H1 (cell line): ENCODE data around the gene CDH8. TPM values are rescaled to one million over a fixed set of nuclear protein-coding genes. Genes with fewer than 3 reads are reported as not detected.

ENCODE experiments used
- CTCF ChIA-PET: fragments of 300-600 bp; sonication (Branson Sonifier 250); formaldehyde crosslinking; loops from one replicate; lab custom pipeline; 2021; ENCODE audit not compliant: partially characterized antibody; lab: Charles Lee
- POLR2A ChIA-PET: fragments of 300-600 bp; sonication (Branson Sonifier 250); formaldehyde crosslinking; loops from one replicate; lab custom pipeline; 2021; ENCODE audit warnings: inconsistent platforms; ENCODE audit not compliant: partially characterized antibody; lab: Charles Lee
- DNase-seq, 2 experiments: peaks; one replicate each; pipeline versions ENCODE4 v3.0.0 to v3.0.0-alpha.2; 2010 to 2022; ENCODE audit warnings: low spot score in 2 of 2, low read depth in 1 of 2, mixed read lengths in 1 of 2
- FAIRE-seq: peaks from 2 replicates; lab custom pipeline; 2011; peaks lifted over from hg19 to GRCh38; lab: Jason Lieb, UNC
- H2AFZ ChIP-seq: 2 replicates; pipeline ENCODE4 v1.8.1; 2012; ENCODE audit warnings: low read length, inconsistent platforms
- H2AK5ac ChIP-seq: 2 replicates; pipeline ENCODE4 v1.6.1; 2013; ENCODE audit warnings: low read depth, low read length
- H2BK120ac ChIP-seq: replicated peaks from 2 replicates; pipeline ENCODE3; 2013; ENCODE audit warnings: low read depth, low read length, inconsistent platforms
- H2BK12ac ChIP-seq: 2 replicates; pipeline ENCODE4 v1.6.1; 2013; ENCODE audit warnings: low read depth, low read length
- H2BK15ac ChIP-seq: 2 replicates; pipeline ENCODE4 v1.6.1; 2013; ENCODE audit warnings: low read length
- H2BK20ac ChIP-seq: 2 replicates; pipeline ENCODE4 v1.6.1; 2013; ENCODE audit warnings: low read length
- H2BK5ac ChIP-seq: 2 replicates; pipeline ENCODE4 v1.6.1; 2013; ENCODE audit warnings: low read depth, low read length
- H3K14ac ChIP-seq: 2 replicates; pipeline ENCODE4 v1.6.1; 2013; ENCODE audit warnings: inconsistent platforms; ENCODE audit not compliant: insufficient read length
- H3K18ac ChIP-seq: 2 replicates; pipeline ENCODE4 v1.6.1; 2013; ENCODE audit warnings: low read length; ENCODE audit errors: extremely low read depth
- H3K23ac ChIP-seq: 2 replicates; pipeline ENCODE4 v1.6.1; 2013; ENCODE audit warnings: inconsistent platforms; ENCODE audit not compliant: insufficient read length
- H3K23me2 ChIP-seq: 2 replicates; pipeline ENCODE4 v1.6.1; 2013; ENCODE audit warnings: low read depth, low read length
- H3K27ac ChIP-seq: 2 replicates; pipeline ENCODE4 v1.6.1; 2011; ENCODE audit warnings: low read depth, low read length, inconsistent platforms
- H3K27me3 ChIP-seq, 4 experiments: replicated peaks in 1 of 4; 1 replicate in 1 of 4; 2 replicates in 3 of 4; pipeline versions ENCODE4 v1.6.1 to v1.8.1; 2011 to 2013; ENCODE audit warnings: low read length in 3 of 4, mild to moderate bottlenecking in 3 of 4, inconsistent platforms in 2 of 4, mixed read lengths in 2 of 4, moderate library complexity in 1 of 4; ENCODE audit not compliant: control insufficient read depth in 3 of 4, insufficient read depth in 3 of 4; ENCODE audit errors: extremely low read depth in 1 of 4
- H3K36me3 ChIP-seq, 4 experiments: 2 replicates each; pipeline versions ENCODE4 v1.6.1 to v1.8.1; 2011 to 2013; ENCODE audit warnings: mild to moderate bottlenecking in 4 of 4, low read length in 3 of 4, moderate library complexity in 2 of 4, control low read depth in 1 of 4, inconsistent platforms in 1 of 4; ENCODE audit not compliant: insufficient read depth in 4 of 4, control insufficient read depth in 2 of 4
- H3K4ac ChIP-seq: replicated peaks from 2 replicates; pipeline ENCODE3; 2013; ENCODE audit warnings: low read length, low read depth, mixed read lengths, inconsistent platforms; ENCODE audit not compliant: insufficient read length
- H3K4me1 ChIP-seq, 4 experiments: replicated peaks in 1 of 4; 1 replicate in 1 of 4; 2 replicates in 3 of 4; pipeline versions ENCODE4 v1.6.1 to v1.8.1; 2011 to 2013; ENCODE audit warnings: low read length in 3 of 4, inconsistent platforms in 2 of 4, mixed read lengths in 1 of 4; ENCODE audit not compliant: insufficient read depth in 4 of 4, control insufficient read depth in 3 of 4
- H3K4me2 ChIP-seq, 2 experiments: 2 replicates each; pipeline versions ENCODE4 v1.6.1 to v1.8.1; 2011 to 2013; ENCODE audit warnings: low read depth in 2 of 2, low read length in 2 of 2, control low read depth in 1 of 2, inconsistent platforms in 1 of 2, mild to moderate bottlenecking in 1 of 2; ENCODE audit not compliant: insufficient read depth in 1 of 2
- H3K4me3 ChIP-seq, 4 experiments: fragments of 200-600, 300-600 bp in 1 of 4; sonication (generic), shearing (Covaris generic), sonication (Bioruptor Twin) in 1 of 4; 2 replicates each; pipeline versions ENCODE4 v1.5.1 to v1.8.1; 2011 to 2016; ENCODE audit warnings: low read length in 4 of 4, low read depth in 3 of 4, control low read depth in 2 of 4, inconsistent platforms in 2 of 4, mild to moderate bottlenecking in 2 of 4, mixed read lengths in 1 of 4, moderate library complexity in 1 of 4; ENCODE audit not compliant: insufficient read depth in 2 of 4; ENCODE audit errors: extremely low read depth in 1 of 4
- H3K56ac ChIP-seq: replicated peaks from 2 replicates; pipeline ENCODE3; 2013; ENCODE audit warnings: low read depth, mild to moderate bottlenecking, mixed read lengths, low read length, inconsistent platforms; ENCODE audit not compliant: insufficient read length
- H3K79me1 ChIP-seq: 2 replicates; pipeline ENCODE4 v1.6.1; 2013; ENCODE audit warnings: low read depth, low read length, control low read depth
- H3K79me2 ChIP-seq, 2 experiments: 2 replicates each; pipeline versions ENCODE4 v1.6.1 to v1.8.1; 2012 to 2013; ENCODE audit warnings: low read length in 2 of 2, mild to moderate bottlenecking in 2 of 2, inconsistent platforms in 1 of 2; ENCODE audit not compliant: insufficient read depth in 2 of 2, control insufficient read depth in 1 of 2
- H3K9ac ChIP-seq, 4 experiments: replicated peaks in 1 of 4; 1 replicate in 1 of 4; 2 replicates in 3 of 4; pipeline versions ENCODE4 v1.6.1 to v1.8.1; 2011 to 2013; ENCODE audit warnings: low read depth in 3 of 4, low read length in 3 of 4, control low read depth in 2 of 4, mild to moderate bottlenecking in 2 of 4, moderate library complexity in 2 of 4, inconsistent platforms in 1 of 4; ENCODE audit errors: extremely low read depth in 1 of 4
- H3K9me3 ChIP-seq, 2 experiments: 2 replicates each; pipeline versions ENCODE4 v1.6.1 to v1.8.1; 2012 to 2013; ENCODE audit warnings: mild to moderate bottlenecking in 2 of 2, moderate library complexity in 2 of 2, control low read depth in 1 of 2, inconsistent platforms in 1 of 2, low read depth in 1 of 2, low read length in 1 of 2, mixed read lengths in 1 of 2; ENCODE audit not compliant: insufficient read depth in 2 of 2
- H4K20me1 ChIP-seq, 2 experiments: replicated peaks in 1 of 2; 2 replicates each; pipeline versions ENCODE3 to v1.8.1; 2011 to 2013; ENCODE audit warnings: inconsistent platforms in 2 of 2, low read length in 2 of 2, mild to moderate bottlenecking in 1 of 2; ENCODE audit not compliant: insufficient read depth in 2 of 2, control insufficient read depth in 1 of 2
- H4K5ac ChIP-seq: 2 replicates; pipeline ENCODE4 v1.6.1; 2013; ENCODE audit warnings: low read length, low read depth, mixed read lengths, inconsistent platforms; ENCODE audit not compliant: insufficient read length
- H4K8ac ChIP-seq: 2 replicates; pipeline ENCODE4 v1.8.0; 2013; ENCODE audit warnings: mild to moderate bottlenecking, moderate library complexity, low read length, inconsistent platforms; ENCODE audit not compliant: insufficient read depth; ENCODE audit errors: extremely low read depth
- H4K91ac ChIP-seq: replicated peaks from 2 replicates; pipeline ENCODE3; 2013; ENCODE audit warnings: low read length, mixed read lengths, inconsistent platforms; ENCODE audit not compliant: insufficient read length
- BRCA1 ChIP-seq: IDR thresholded peaks from 2 replicates; pipeline ENCODE4 v1.6.1; 2012; ENCODE audit warnings: low read depth, low read length, improper control_type of control experiment
- CBX8 ChIP-seq: fragments of 300-800, 300-1000 bp; sonication (generic); IDR thresholded peaks from 2 replicates; pipeline ENCODE4 v1.7.1; 2016; ENCODE audit warnings: low read depth, low read length, borderline replicate concordance
- CREB1 ChIP-seq: IDR thresholded peaks from 2 replicates; pipeline ENCODE4 v1.6.1; 2012; ENCODE audit warnings: inconsistent platforms
- EGR1 ChIP-seq: IDR thresholded peaks from 2 replicates; pipeline ENCODE4 v1.6.1; 2011; ENCODE audit warnings: low read depth, low read length, borderline replicate concordance
- EP300 ChIP-seq, 2 experiments: IDR thresholded peaks; 1 replicate in 1 of 2; 2 replicates in 1 of 2; pipeline ENCODE4 v1.6.1; 2011 to 2012; ENCODE audit warnings: low read depth in 2 of 2, low read length in 2 of 2, mild to moderate bottlenecking in 2 of 2, borderline replicate concordance in 1 of 2, inconsistent platforms in 1 of 2, moderate library complexity in 1 of 2
- EZH2 ChIP-seq: fragments of 200-600 bp; sonication (generic); IDR thresholded peaks from 2 replicates; pipeline ENCODE4 v1.7.1; 2012; ENCODE audit warnings: low read depth, mild to moderate bottlenecking, moderate library complexity, low read length, inconsistent platforms; ENCODE audit not compliant: severe bottlenecking
- FOSL1 ChIP-seq: IDR thresholded peaks from 2 replicates; pipeline ENCODE4 v1.6.1; 2011; ENCODE audit warnings: mild to moderate bottlenecking, low read depth, low read length, moderate library complexity; ENCODE audit not compliant: insufficient read depth
- MAFK ChIP-seq: IDR thresholded peaks from 2 replicates; pipeline ENCODE4 v1.6.1; 2012; ENCODE audit warnings: low read depth, mild to moderate bottlenecking, improper control_type of control experiment, low read length
- RFX5 ChIP-seq: IDR thresholded peaks from 2 replicates; pipeline ENCODE4 v1.6.1; 2011; ENCODE audit warnings: low read depth, low read length, improper control_type of control experiment, borderline replicate concordance
- SIX5 ChIP-seq: IDR thresholded peaks from 2 replicates; pipeline ENCODE4 v1.6.1; 2011; ENCODE audit warnings: mild to moderate bottlenecking, low read depth, low read length
- SP1 ChIP-seq: IDR thresholded peaks from 2 replicates; pipeline ENCODE4 v1.6.1; 2011; ENCODE audit warnings: low read depth, low read length
- SP4 ChIP-seq: IDR thresholded peaks from 2 replicates; pipeline ENCODE4 v1.6.1; 2012; ENCODE audit warnings: low read length, inconsistent platforms
- SRF ChIP-seq: IDR thresholded peaks from 2 replicates; pipeline ENCODE4 v1.6.1; 2011; ENCODE audit warnings: mild to moderate bottlenecking, low read depth, low read length, moderate library complexity
- polyA plus RNA-seq, 7 experiments: library from polyadenylated mRNA; depleted of rRNA in 3 of 7; stranded (reverse) in 5 of 7; unstranded in 2 of 7; fragments of >200 nt in 5 of 7; fragments of 200-250 nt in 2 of 7; gene quantifications; 1 replicate in 5 of 7; 2 replicates in 1 of 7; 4 replicates in 1 of 7; pipeline versions ENCODE4 v1.2.1 to v1.2.3, GENCODE V29; 2011 to 2013; ENCODE audit warnings: missing spikeins in 2 of 7, mixed read lengths in 2 of 7
- total RNA-seq: library from RNA; stranded (reverse); fragmentation: NEBNext Ultra II Directional; extraction: Animal tissue kit (Norgen Biotek cat#: 25700); gene quantifications from 2 replicates; pipeline ENCODE4 v1.2.1, GENCODE V29; 2021
- TF ChIP-seq, protein P1 (sequence below), 3 experiments: IDR thresholded peaks; 1 replicate in 2 of 3; 2 replicates in 1 of 3; pipeline versions ENCODE4 v1.5.1 to v1.6.1; 2011; ENCODE audit warnings: low read length in 3 of 3, mild to moderate bottlenecking in 3 of 3, inconsistent platforms in 2 of 3, low read depth in 1 of 3, moderate library complexity in 1 of 3; ENCODE audit not compliant: insufficient read depth in 1 of 3; ENCODE audit errors: control extremely low read depth in 1 of 3

Gene CDH8
- total and polyA plus RNA-seq, 2 of the 8 experiments (the other 6 are each of a cell fraction or from before 2014, with no cell fraction given) = 7.7 to 8.4 TPM

- H3K4ac ChIP-seq = no peak overlapping the region
- no peak for DNase-seq
- H3K9me3 ChIP-seq = no peaks in the 10 kb centered on the region
- H4K91ac ChIP-seq = no peak overlapping the region
- no peak overlapping the region for H2BK5ac ChIP-seq
- POLR2A ChIA-PET = no interaction called here
- H3K14ac ChIP-seq = no peak overlapping the region
- no peaks in the 10 kb centered on the region for H3K79me2 ChIP-seq
- no peak overlapping the region for H2AFZ ChIP-seq
- H3K4me1 ChIP-seq = peaks cover 1 to 14% (median 13%) of the 10 kb centered on the region in 4 experiments; a peak in 6 of 7 replicates
- no peaks in the 10 kb centered on the region for H3K27me3 ChIP-seq
- CTCF ChIA-PET = no interaction called here
- no peak overlapping the region for H3K23ac ChIP-seq
- H2BK15ac ChIP-seq = no peak overlapping the region
- no peak overlapping the region for H2BK120ac ChIP-seq
- H2BK12ac ChIP-seq = no peak overlapping the region
- H3K79me1 ChIP-seq = no peaks in the 10 kb centered on the region
- H2AK5ac ChIP-seq = no peak overlapping the region
- no peak overlapping the region for H3K27ac ChIP-seq
- no peaks in the 10 kb centered on the region for H4K20me1 ChIP-seq
- H3K23me2 ChIP-seq = no peaks in the 10 kb centered on the region
- H3K18ac ChIP-seq = no peak overlapping the region
- H3K56ac ChIP-seq = no peak overlapping the region
- no peak overlapping the region for H3K4me2 ChIP-seq
- no peak overlapping the region for H3K4me3 ChIP-seq
- no peaks in the 10 kb centered on the region for H3K36me3 ChIP-seq
- H4K5ac ChIP-seq = no peak overlapping the region
- FAIRE-seq = no peak
- H4K8ac ChIP-seq = no peak overlapping the region
- H2BK20ac ChIP-seq = no peak overlapping the region
- H3K9ac ChIP-seq = no peak overlapping the region
- TF ChIP-seq EZH2 (no peak), SP4 (no peak), SIX5 (no peak), SRF (no peak), BRCA1 (no peak), CBX8 (no peak), CREB1 (no peak), EGR1 (no peak), FOSL1 (no peak), MAFK (no peak), RFX5 (no peak), SP1 (no peak), EP300 (IDR thresholded peaks at IDR 0.05; ENCODE audit: borderline replicate concordance in 1 of 2, low read depth in 2 of 2, low read length in 2 of 2) (no peak)
- TF ChIP-seq, protein P1, sequence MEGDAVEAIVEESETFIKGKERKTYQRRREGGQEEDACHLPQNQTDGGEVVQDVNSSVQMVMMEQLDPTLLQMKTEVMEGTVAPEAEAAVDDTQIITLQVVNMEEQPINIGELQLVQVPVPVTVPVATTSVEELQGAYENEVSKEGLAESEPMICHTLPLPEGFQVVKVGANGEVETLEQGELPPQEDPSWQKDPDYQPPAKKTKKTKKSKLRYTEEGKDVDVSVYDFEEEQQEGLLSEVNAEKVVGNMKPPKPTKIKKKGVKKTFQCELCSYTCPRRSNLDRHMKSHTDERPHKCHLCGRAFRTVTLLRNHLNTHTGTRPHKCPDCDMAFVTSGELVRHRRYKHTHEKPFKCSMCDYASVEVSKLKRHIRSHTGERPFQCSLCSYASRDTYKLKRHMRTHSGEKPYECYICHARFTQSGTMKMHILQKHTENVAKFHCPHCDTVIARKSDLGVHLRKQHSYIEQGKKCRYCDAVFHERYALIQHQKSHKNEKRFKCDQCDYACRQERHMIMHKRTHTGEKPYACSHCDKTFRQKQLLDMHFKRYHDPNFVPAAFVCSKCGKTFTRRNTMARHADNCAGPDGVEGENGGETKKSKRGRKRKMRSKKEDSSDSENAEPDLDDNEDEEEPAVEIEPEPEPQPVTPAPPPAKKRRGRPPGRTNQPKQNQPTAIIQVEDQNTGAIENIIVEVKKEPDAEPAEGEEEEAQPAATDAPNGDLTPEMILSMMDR (IDR thresholded peaks at IDR 0.05; ENCODE audit: control extremely low read depth in 1 of 3, insufficient read depth in 1 of 3, low read depth in 1 of 3, low read length in 3 of 3) = no peak
Measured at GRCh38 chr16:62059527-62059926, 23.3 kb upstream of the CDH8 start.
